ENCODE data around the gene NKIRAS1. TPM values are rescaled to one million over a fixed set of nuclear protein-coding genes. Genes with fewer than 3 reads are reported as not detected.
"Not testable (repeated sequence)": the region's sequence is repeated elsewhere in the genome, so short reads cannot be mapped to it uniquely, and the experiment has no call there.

Gene NKIRAS1
- total RNA-seq, 2 experiments from 2014 or later: 3.8 to 4.9 TPM

GRCh38 chr3:23870663-23871043 lies 46.1 kb downstream of the NKIRAS1 start:
- H3K9me3 Mint-ChIP-seq; H3K27me3 Mint-ChIP-seq; DNase-seq; POLR2A ChIA-PET; H3K4me3 Mint-ChIP-seq; H3K4me1 Mint-ChIP-seq; ATAC-seq (ENCODE audit: low read depth); H3K36me3 Mint-ChIP-seq; H3K27ac Mint-ChIP-seq: not testable (repeated sequence)

DNA sequence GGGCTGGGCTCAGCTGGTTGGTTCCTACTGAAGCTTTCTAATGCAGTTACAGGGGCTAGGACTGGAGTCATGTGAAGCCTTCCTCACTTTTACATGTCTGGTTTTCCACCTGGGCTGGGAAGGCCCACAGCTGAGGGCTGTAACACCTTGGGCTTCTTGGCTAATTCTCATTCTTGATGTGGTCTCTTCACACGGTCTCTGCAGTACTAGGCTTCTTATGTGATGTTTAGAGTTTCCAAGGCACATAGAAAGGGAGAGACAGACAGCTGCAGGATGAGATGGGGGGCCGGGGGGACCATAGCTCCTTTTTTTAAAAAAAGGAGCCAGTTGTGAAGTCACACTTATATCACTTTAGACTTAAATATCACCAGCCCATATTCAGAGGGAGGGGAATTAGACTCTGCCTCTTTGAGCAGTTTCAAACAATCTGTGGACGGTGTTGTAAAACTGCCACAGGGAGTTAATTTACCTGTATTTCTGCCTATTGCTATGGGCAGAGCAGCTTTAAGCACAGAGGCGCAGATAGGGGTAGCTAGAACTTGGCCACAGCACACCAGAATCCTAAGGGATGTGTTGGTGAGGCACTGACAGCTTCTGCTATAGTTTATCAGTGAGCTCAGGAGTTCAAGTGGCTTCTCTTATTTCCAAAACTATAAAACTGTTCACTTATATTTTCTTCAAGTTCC lies 46.7 kb downstream of the NKIRAS1 start:
- Mint-ChIP-seq H3K4me3 (no peak overlapping the region), H3K9me3 (no peaks in the 10 kb centered on the region), H3K27ac (no peak overlapping the region), H3K27me3 (no peaks in the 10 kb centered on the region), H3K4me1 (peaks cover 2% of the 10 kb centered on the region), H3K36me3 (no peaks in the 10 kb centered on the region)
- POLR2A ChIA-PET: no interaction called here
- ATAC-seq (ENCODE audit: low read depth): no peak
- no peak for DNase-seq

- POLR2A ChIA-PET: no interaction called here
- no peak for ATAC-seq (ENCODE audit: low read depth)
- no peak for DNase-seq
- peaks cover 6% of the 10 kb centered on the region for H3K4me1 Mint-ChIP-seq
- H3K27me3 Mint-ChIP-seq: no peaks in the 10 kb centered on the region
- H3K9me3 Mint-ChIP-seq: no peaks in the 10 kb centered on the region
- no peak overlapping the region for H3K4me3 Mint-ChIP-seq
- H3K36me3 Mint-ChIP-seq: peaks cover 12% of the 10 kb centered on the region
- no peak overlapping the region for H3K27ac Mint-ChIP-seq
Measured at GRCh38 chr3:23867838-23868237, 49.0 kb downstream of the NKIRAS1 start.

DNA sequence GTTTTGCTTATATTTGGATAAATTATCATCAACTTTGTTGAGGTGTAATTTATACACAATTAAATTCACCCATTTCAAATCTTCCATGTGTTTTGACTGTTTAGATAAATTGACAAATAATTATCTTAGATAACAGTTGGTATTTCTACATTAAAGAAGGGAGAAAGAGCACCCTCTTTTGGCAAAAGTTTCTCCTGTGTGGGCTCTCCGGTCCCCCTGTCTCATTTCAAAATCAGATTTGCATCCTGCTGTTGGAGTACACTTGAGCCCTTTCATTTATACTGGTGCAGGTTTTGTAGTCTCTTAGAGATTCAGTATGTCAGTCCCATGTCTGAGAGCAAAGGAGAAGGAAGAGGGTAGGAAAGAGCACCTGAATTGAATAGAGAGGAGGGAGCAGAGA lies 49.4 kb downstream of the NKIRAS1 start:
- POLR2A ChIA-PET: no interaction called here
- no peak for DNase-seq
- Mint-ChIP-seq H3K27ac (no peak overlapping the region), H3K4me3 (no peak overlapping the region), H3K27me3 (no peaks in the 10 kb centered on the region), H3K4me1 (peaks cover 6% of the 10 kb centered on the region), H3K9me3 (no peaks in the 10 kb centered on the region), H3K36me3 (peaks cover 12% of the 10 kb centered on the region)
- no peak for ATAC-seq (ENCODE audit: low read depth)

- Mint-ChIP-seq H3K4me3 (no peak overlapping the region), H3K4me1 (peaks cover 8% of the 10 kb centered on the region), H3K36me3 (peaks cover 20% of the 10 kb centered on the region), H3K27me3 (no peaks in the 10 kb centered on the region), H3K27ac (no peak overlapping the region), H3K9me3 (no peaks in the 10 kb centered on the region)
- ATAC-seq (ENCODE audit: low read depth) (no peak), DNase-seq (no peak)
- POLR2A ChIA-PET: no interaction called here
Measured at GRCh38 chr3:23865595-23866396, 51.0 kb downstream of the NKIRAS1 start.

DNA sequence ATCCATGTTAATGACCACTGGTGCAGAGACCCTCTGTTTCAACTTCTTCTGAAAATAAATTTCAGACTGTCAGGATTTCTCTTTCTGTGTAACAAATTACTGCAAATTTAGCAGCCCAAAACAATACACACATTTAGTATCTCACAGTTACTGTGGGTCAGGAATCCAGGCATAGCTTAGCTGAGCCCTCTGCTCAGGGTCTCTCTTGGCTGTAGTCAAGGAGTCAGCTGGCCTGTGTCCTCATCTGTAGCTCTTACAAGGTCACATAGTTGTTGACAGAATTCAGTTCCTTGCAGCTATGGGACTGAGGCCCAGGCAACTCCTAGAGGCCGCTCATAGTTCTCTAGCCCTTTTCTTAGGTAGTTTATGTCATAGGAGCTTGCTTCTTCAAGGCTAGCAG lies 51.9 kb downstream of the NKIRAS1 start:
- no peaks in the 10 kb centered on the region for H3K9me3 Mint-ChIP-seq
- peaks cover 20% of the 10 kb centered on the region for H3K36me3 Mint-ChIP-seq
- ATAC-seq (ENCODE audit: low read depth) (no peak), DNase-seq (no peak)
- no peak overlapping the region for H3K27ac Mint-ChIP-seq
- H3K4me1 Mint-ChIP-seq: peaks cover 11% of the 10 kb centered on the region
- POLR2A ChIA-PET: no interaction called here
- no peak overlapping the region for H3K4me3 Mint-ChIP-seq
- no peaks in the 10 kb centered on the region for H3K27me3 Mint-ChIP-seq

DNA sequence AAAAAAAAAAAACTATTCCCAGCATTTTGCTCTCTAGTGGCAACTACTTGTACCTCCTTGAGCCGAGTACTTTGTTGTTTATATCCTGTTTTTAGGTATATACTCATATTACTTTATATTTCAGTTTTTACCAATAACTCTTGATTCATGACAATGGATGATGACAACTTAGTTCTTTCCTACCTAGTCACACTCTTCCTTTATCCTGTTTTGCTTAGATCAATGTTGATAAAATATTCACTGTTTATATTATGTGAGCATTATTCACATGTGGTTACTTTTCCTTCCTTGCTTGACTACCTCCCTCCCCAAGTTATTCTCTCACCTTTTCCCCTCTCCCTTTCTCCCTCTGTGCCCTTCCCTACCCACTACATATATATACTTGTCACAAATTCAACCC lies 53.7 kb downstream of the NKIRAS1 start:
- H3K36me3 Mint-ChIP-seq: peaks cover 22% of the 10 kb centered on the region
- peaks cover 22% of the 10 kb centered on the region for H3K4me1 Mint-ChIP-seq

DNA sequence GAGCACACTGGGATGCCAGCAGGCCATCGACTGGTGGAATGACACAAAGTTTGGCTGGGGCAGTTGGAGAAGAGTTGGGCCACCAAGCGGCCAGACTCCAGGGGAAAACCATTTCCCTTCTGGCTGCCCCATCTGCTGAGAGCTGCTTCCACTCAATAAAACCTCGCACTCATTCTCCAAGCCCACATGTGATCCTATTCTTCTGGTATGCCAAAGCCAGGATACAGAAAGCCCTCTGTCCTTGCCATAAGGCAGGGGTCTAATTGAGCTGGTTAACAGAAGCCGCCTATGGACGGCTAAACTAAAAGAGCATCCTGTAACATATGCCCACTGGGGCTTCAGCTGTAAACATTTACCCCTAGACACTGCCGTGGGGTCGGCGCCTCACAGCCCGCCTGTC lies 55.1 kb downstream of the NKIRAS1 start:
- no peaks in the 10 kb centered on the region for H3K9me3 Mint-ChIP-seq
- H3K27ac Mint-ChIP-seq: no peak overlapping the region
- ATAC-seq (ENCODE audit: low read depth): no peak
- H3K27me3 Mint-ChIP-seq: no peaks in the 10 kb centered on the region
- POLR2A ChIA-PET: no interaction called here
- H3K4me1 Mint-ChIP-seq: peaks cover 34% of the 10 kb centered on the region
- no peak for DNase-seq
- peaks cover 22% of the 10 kb centered on the region for H3K36me3 Mint-ChIP-seq
- no peak overlapping the region for H3K4me3 Mint-ChIP-seq

More for the DNA sequence above, 53.7 kb downstream of the NKIRAS1 start:
- no peaks in the 10 kb centered on the region for H3K9me3 Mint-ChIP-seq
- ATAC-seq (ENCODE audit: low read depth) (no peak), DNase-seq (no peak)
- no peak overlapping the region for H3K4me3 Mint-ChIP-seq
- H3K27me3 Mint-ChIP-seq: no peaks in the 10 kb centered on the region
- POLR2A ChIA-PET: no interaction called here
- no peak overlapping the region for H3K27ac Mint-ChIP-seq

GRCh38 chr3:23859839-23860382 lies 56.9 kb downstream of the NKIRAS1 start:
- H3K4me1 Mint-ChIP-seq: peaks cover 36% of the 10 kb centered on the region
- DNase-seq (no peak), ATAC-seq (ENCODE audit: low read depth) (peak; percentile 76)
- no peaks in the 10 kb centered on the region for H3K27me3 Mint-ChIP-seq
- H3K27ac Mint-ChIP-seq: peak overlapping the region; percentile 25
- peaks cover 22% of the 10 kb centered on the region for H3K36me3 Mint-ChIP-seq
- H3K4me3 Mint-ChIP-seq: peak overlapping the region; percentile 22
- POLR2A ChIA-PET: no interaction called here
- no peaks in the 10 kb centered on the region for H3K9me3 Mint-ChIP-seq

- Mint-ChIP-seq H3K4me1 (peaks cover 34% of the 10 kb centered on the region), H3K4me3 (no peak overlapping the region), H3K36me3 (peaks cover 19% of the 10 kb centered on the region), H3K9me3 (no peaks in the 10 kb centered on the region), H3K27ac (no peak overlapping the region), H3K27me3 (no peaks in the 10 kb centered on the region)
- DNase-seq: no peak
- ATAC-seq (ENCODE audit: low read depth): no peak
- POLR2A ChIA-PET: interaction anchor here (0.7 to 0.9 kb wide), 3 partner anchors 48 to 58 kb away, joined by 3 read pairs; partner anchors contain the start of genes NKIRAS1 and RPL15
Measured at GRCh38 chr3:23859012-23859743, 57.6 kb downstream of the NKIRAS1 start.

DNA sequence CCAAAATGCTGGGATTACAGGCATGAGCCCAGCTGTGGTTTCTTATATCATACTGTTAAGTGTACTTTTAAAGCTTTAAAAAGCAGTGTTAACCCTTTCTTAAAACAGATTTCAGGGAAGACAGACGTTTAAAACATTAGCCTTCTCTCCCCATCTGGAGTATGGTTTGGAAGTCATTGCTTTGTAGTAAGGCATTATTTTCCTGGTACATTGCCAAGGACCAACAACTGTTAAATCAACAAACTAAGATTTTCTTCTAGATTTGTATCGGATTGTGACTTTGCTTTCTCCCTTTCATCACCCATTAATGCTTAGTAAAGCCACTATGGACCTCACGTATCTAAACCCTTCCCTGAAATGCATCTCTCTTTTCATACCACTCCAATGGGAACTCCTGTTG lies 60.5 kb downstream of the NKIRAS1 start:
- POLR2A ChIA-PET: interaction anchor here (0.6 kb wide), 1 partner anchor 18 kb away, joined by 3 read pairs; no protein-coding TSS in a partner anchor
- Mint-ChIP-seq H3K4me3 (no peak overlapping the region), H3K4me1 (peaks cover 31% of the 10 kb centered on the region), H3K27ac (no peak overlapping the region), H3K9me3 (peaks cover 3% of the 10 kb centered on the region), H3K27me3 (no peaks in the 10 kb centered on the region), H3K36me3 (peaks cover 25% of the 10 kb centered on the region)
- DNase-seq (no peak), ATAC-seq (ENCODE audit: low read depth) (no peak)

DNA sequence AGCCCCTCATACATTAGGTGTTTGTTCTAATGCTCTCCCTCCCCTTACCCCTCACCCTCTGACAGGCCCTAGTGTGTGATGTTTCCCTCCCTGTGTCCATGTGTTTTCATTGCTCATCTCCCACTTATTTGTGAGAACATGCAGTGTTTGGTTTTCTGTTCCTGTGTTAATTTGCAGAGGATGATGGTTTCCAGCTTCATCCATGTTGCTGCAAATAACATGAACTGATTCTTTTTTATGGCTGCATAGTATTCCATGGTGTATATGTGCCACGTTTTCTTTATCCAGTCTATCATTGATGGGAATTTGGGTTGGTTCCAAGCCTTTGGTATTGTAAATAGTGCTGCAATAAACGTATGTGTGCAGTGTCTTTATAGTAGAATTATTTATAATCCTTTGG lies 67.3 kb downstream of the NKIRAS1 start:
- POLR2A ChIA-PET; H3K27ac Mint-ChIP-seq; H3K27me3 Mint-ChIP-seq; H3K4me3 Mint-ChIP-seq; DNase-seq; ATAC-seq (ENCODE audit: low read depth); H3K4me1 Mint-ChIP-seq; H3K9me3 Mint-ChIP-seq: not testable (repeated sequence)
- peaks cover 22% of the 10 kb centered on the region for H3K36me3 Mint-ChIP-seq

GRCh38 chr3:23845326-23846216 lies 71.2 kb downstream of the NKIRAS1 start:
- Mint-ChIP-seq H3K4me3 (no peak overlapping the region), H3K36me3 (peaks cover 6% of the 10 kb centered on the region), H3K9me3 (peaks cover 1% of the 10 kb centered on the region), H3K4me1 (peaks cover 3% of the 10 kb centered on the region), H3K27ac (no peak overlapping the region), H3K27me3 (no peaks in the 10 kb centered on the region)
- no peak for DNase-seq
- no peak for ATAC-seq (ENCODE audit: low read depth)
- POLR2A ChIA-PET: no interaction called here

All from activated naive CD8-positive, alpha-beta T cell treated with anti-CD3 and anti-CD28 coated beads, Interleukin-2, amount 10 ng/mL, durations not matched to agents 7 days and 5 days (primary cell).